K562 treated with DMSO at 1 percent for 48 hours (cell line): ENCODE data around the gene SRSF3. TPM values are rescaled to one million over a fixed set of nuclear protein-coding genes. Genes with fewer than 3 reads are reported as not detected.

Experiments
- total RNA-seq: library from RNA; unstranded; fragments of 300-600 nt; gene quantifications from 2 replicates; pipeline ENCODE4 v1.2.3, GENCODE V29; 2022; ENCODE audit warnings: low replicate concordance; ENCODE audit errors: extremely low read depth

Gene SRSF3
- total RNA-seq: not detected in 2 replicates

DNA sequence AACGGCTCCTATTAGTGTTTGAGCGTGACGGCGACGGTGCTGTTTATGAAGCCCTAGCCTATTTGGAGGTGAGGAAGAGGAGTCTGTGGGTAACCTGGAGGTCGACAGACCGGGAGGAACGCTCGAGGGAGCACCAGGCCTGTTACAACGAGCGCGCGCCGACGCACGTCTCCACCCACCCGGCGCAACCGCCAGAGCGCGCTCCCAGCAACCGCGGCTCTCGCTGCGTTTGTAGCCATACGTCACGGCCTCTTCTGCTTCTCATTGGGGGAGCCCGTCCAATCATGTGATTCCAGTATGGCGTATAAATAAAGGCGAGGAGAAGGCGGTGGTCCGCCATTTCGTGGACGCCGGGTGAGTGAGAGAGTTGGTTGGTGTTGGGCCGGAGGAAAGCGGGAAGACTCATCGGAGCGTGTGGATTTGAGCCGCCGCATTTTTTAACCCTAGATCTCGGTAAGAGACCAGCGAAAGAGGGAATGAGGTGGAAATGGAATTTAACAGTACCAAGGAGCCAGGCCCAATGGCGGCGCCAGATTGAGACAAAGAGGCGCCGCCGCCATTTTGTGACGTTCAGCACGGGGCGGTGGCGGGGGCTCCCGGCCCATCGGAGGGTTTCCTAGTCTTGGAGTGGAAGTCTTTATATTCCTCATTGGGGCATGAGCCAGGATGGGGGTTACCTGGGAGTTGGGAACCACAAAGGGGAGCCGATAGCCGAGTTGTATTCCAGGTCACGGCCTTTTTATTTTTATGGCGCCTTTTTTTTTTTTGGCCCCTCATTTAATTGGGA is at the start of gene SRSF3:
TSS of gene SRSF3 (plus strand) at position 334 of the 787 bp plus-strand sequence. CDS start 2,401 bp downstream, outside the sequence.

GRCh38 chr6:36546920-36547645 is 47.1 kb upstream of the SRSF3 start, which contains the start of gene STK38:
Gene STK38 (minus strand): TSS chr6:36547479. CDS start chr6:36540202, 7,277 bp downstream.

Other genes with a start within 250 kb of the SRSF3 start
- not detected in 2 replicates for gene ETV7, start 206.7 kb upstream of the SRSF3 start, total RNA-seq
- not detected in 2 replicates for gene PXT1, start 151.5 kb upstream of the SRSF3 start, total RNA-seq
- gene KCTD20, start 151.4 kb upstream of the SRSF3 start, total RNA-seq: not detected in 2 replicates
- gene STK38, start 46.9 kb upstream of the SRSF3 start, total RNA-seq: not detected in 2 replicates
- not detected in 2 replicates for gene CDKN1A, start 84.4 kb downstream of the SRSF3 start, total RNA-seq
- not detected in 2 replicates for gene RAB44, start 103.5 kb downstream of the SRSF3 start, total RNA-seq
- gene CPNE5, start 245.1 kb downstream of the SRSF3 start, total RNA-seq: not detected in 2 replicates